Measurements from ENCODE around the gene TMEM154. TPM values are rescaled to one million over a fixed set of nuclear protein-coding genes. Genes with fewer than 3 reads are reported as not detected.

TMEM154 gene
- polyA plus RNA-seq, 1 of the 3 experiments (the other 2 are of a cell fraction) = 0.58 TPM

DNA sequence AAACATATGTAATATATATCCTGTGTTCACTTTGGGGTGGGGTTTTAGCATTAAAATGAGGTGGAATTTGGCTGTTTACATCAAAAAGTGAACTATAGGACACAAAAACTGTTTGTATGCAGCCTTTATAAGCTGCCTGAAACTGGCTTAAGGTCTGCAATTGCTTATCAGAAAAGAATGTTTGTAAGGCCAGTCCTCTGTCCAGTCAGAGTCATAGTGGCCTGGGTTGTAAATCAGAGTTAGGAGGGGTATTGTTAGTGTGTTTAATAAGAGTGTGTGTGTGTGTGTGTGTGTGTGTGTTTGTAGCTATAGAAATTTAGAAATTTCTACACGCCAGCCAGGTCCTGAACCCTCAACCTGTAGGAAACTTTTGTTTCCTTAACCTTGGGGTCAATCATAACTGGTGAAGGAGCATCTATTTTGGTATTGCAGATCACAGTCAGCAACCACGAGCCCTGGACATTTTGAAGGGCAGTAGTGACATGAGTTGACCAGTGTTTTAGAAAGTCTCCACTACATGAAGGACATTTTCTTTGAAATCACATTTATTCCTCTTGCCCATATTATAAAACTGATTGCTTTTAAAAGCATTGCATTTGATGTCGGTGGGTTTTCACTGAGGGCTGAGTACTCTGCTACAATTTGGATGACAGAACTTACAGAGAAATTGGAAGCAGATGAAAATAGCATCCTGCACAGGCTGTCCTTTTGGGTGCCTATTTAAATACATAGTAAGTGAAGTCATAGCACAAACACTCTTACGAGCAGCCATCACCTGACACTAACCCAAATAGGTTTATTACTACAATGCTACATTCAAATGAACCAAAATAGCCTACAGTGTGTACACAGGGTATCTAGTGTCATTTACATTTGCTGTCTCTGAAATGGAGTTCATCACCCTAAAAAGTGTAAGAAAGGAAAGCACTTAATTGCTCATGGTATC lies 11.2 kb upstream of the TMEM154 start:
- Histone ChIP-seq H3K27ac (ENCODE audit: low read depth in 2 of 2, low read length in 1 of 2) (no peak overlapping the region), H2AFZ (ENCODE audit: low read depth) (no peak overlapping the region), H3K9ac (no peak overlapping the region), H3K9me2 (no peaks in the 10 kb centered on the region), H4K20me1 (ENCODE audit: insufficient read depth) (no peaks in the 10 kb centered on the region), H3K4me3 (ENCODE audit: low read depth in 2 of 2, low read length in 1 of 2) (no peak overlapping the region), H3K27me3 (ENCODE audit: insufficient read depth) (no peaks in the 10 kb centered on the region), H3F3A (replicated peaks; ENCODE audit: insufficient read depth) (no peaks in the 10 kb centered on the region), H3K36me3 (replicated peaks in 1 of 2; ENCODE audit: control insufficient read depth in 1 of 2, insufficient read depth in 2 of 2, low read length in 1 of 2) (no peaks in the 10 kb centered on the region), H3K79me2 (ENCODE audit: insufficient read depth) (no peaks in the 10 kb centered on the region), H3K4me2 (no peak overlapping the region), H3K9me3 (no peaks in the 10 kb centered on the region), H3K4me1 (ENCODE audit: control insufficient read depth in 1 of 2, insufficient read depth in 2 of 2, low read depth in 1 of 2, low read length in 1 of 2) (peaks cover 0 to 4% of the 10 kb centered on the region in 2 experiments; a peak in 2 of 4 replicates)
- POLR2A ChIA-PET = no interaction called here
- CTCF ChIA-PET = interaction anchor here (0.9 kb wide), 1 partner anchor 13 kb away, joined by 3 read pairs; no protein-coding TSS in a partner anchor
- TF ChIP-seq NFIC (IDR thresholded peaks at IDR 0.05; ENCODE audit: borderline replicate concordance) = no peak
- TF ChIP-seq, protein P1, sequence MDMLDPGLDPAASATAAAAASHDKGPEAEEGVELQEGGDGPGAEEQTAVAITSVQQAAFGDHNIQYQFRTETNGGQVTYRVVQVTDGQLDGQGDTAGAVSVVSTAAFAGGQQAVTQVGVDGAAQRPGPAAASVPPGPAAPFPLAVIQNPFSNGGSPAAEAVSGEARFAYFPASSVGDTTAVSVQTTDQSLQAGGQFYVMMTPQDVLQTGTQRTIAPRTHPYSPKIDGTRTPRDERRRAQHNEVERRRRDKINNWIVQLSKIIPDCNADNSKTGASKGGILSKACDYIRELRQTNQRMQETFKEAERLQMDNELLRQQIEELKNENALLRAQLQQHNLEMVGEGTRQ (IDR thresholded peaks at IDR 0.05; ENCODE audit: borderline replicate concordance, low read depth, low read length) = no peak
- TF ChIP-seq, protein P2, sequence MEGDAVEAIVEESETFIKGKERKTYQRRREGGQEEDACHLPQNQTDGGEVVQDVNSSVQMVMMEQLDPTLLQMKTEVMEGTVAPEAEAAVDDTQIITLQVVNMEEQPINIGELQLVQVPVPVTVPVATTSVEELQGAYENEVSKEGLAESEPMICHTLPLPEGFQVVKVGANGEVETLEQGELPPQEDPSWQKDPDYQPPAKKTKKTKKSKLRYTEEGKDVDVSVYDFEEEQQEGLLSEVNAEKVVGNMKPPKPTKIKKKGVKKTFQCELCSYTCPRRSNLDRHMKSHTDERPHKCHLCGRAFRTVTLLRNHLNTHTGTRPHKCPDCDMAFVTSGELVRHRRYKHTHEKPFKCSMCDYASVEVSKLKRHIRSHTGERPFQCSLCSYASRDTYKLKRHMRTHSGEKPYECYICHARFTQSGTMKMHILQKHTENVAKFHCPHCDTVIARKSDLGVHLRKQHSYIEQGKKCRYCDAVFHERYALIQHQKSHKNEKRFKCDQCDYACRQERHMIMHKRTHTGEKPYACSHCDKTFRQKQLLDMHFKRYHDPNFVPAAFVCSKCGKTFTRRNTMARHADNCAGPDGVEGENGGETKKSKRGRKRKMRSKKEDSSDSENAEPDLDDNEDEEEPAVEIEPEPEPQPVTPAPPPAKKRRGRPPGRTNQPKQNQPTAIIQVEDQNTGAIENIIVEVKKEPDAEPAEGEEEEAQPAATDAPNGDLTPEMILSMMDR (IDR thresholded peaks at IDR 0.05) = no peak
- TF ChIP-seq CHD2 (IDR thresholded peaks at IDR 0.05; ENCODE audit: low read length, partially characterized antibody) = no peak
- no peak for TF ChIP-seq NRF1 (IDR thresholded peaks at IDR 0.05; ENCODE audit: low read depth, low read length)
- TF ChIP-seq, protein P3, sequence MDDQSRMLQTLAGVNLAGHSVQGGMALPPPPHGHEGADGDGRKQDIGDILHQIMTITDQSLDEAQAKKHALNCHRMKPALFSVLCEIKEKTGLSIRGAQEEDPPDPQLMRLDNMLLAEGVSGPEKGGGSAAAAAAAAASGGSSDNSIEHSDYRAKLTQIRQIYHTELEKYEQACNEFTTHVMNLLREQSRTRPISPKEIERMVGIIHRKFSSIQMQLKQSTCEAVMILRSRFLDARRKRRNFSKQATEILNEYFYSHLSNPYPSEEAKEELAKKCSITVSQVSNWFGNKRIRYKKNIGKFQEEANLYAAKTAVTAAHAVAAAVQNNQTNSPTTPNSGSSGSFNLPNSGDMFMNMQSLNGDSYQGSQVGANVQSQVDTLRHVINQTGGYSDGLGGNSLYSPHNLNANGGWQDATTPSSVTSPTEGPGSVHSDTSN (IDR thresholded peaks at IDR 0.05) = no peak
- TF ChIP-seq FOXM1 (IDR thresholded peaks at IDR 0.05; ENCODE audit: low read depth) = no peak
- no peak for TF ChIP-seq GATA2 (CRISPR knock-in tag; IDR thresholded peaks at IDR 0.05)
- TF ChIP-seq SMC3 (IDR thresholded peaks at IDR 0.05; ENCODE audit: low read depth, low read length) = no peak
- TF ChIP-seq RAD21 (IDR thresholded peaks at IDR 0.05; ENCODE audit: low read length) = no peak
- no peak for TF ChIP-seq JUND (IDR thresholded peaks at IDR 0.05)
- DNase-seq = no peak
- WGBS (ENCODE audit: low lambda C conversion rate) = 59% methylated on average over 4 of the region's 4 CpGs
